GM18505 (cell line): ENCODE data around the gene PTCH1.

Experiments used
- ATAC-seq: cut with Tn5 transposase; IDR thresholded peaks from one replicate; pipeline ENCODE4 v1.9.1; 2021; ENCODE audit not compliant: unreplicated experiment
- POLR2A ChIP-seq: IDR thresholded peaks from 4 replicates; pipeline ENCODE4 v1.6.1; 2011; ENCODE audit warnings: borderline replicate concordance; ENCODE audit not compliant: insufficient read depth, insufficient read length; ENCODE audit errors: extremely low read depth

PTCH1 gene

GRCh38 chr9:95419444-95419843 is 97.3 kb downstream of the PTCH1 start:
- no peak for TF ChIP-seq POLR2A
- no peak for ATAC-seq

- TF ChIP-seq POLR2A, result no peak
- no peak for ATAC-seq
Observed at GRCh38 chr9:95415158-95415557, 101.6 kb downstream of the PTCH1 start.

- TF ChIP-seq POLR2A, result no peak
- no peak for ATAC-seq
Observed at GRCh38 chr9:95413793-95414192, 103.0 kb downstream of the PTCH1 start.

- no peak for ATAC-seq
Observed at GRCh38 chr9:95411054-95411892, 105.5 kb downstream of the PTCH1 start.

GRCh38 chr9:95409650-95410426 is 106.9 kb downstream of the PTCH1 start:
- no peak for TF ChIP-seq POLR2A
- no peak for ATAC-seq

More at GRCh38 chr9:95411054-95411892, 105.5 kb downstream of the PTCH1 start:
- no peak for TF ChIP-seq POLR2A

- TF ChIP-seq POLR2A, result no peak
- no peak for ATAC-seq
Observed at GRCh38 chr9:95407524-95407923, 109.2 kb downstream of the PTCH1 start.

GRCh38 chr9:95406121-95406520 is 110.7 kb downstream of the PTCH1 start:
- no peak for ATAC-seq
- TF ChIP-seq POLR2A, result no peak

GRCh38 chr9:95399261-95399660 is 117.5 kb downstream of the PTCH1 start:
- no peak for ATAC-seq
- no peak for TF ChIP-seq POLR2A
